Neural progenitor cell (in vitro differentiated cells): Measurements from ENCODE around the gene CIB2. TPM values are rescaled to one million over a fixed set of nuclear protein-coding genes. Genes with fewer than 3 reads are reported as not detected.
A peak's percentile ranks its signal among the peaks of the same experiment; 100 is the strongest.

Source experiments
- DNase-seq: peaks from one replicate; pipeline ENCODE4 v3.0.0-alpha.2; 2016; ENCODE audit warnings: low spot score
- H2AFZ ChIP-seq: fragments of 200-600 bp; sonication (generic); replicated peaks from 2 replicates; pipeline ENCODE4 v1.6.1; 2016; ENCODE audit warnings: antibody characterized with exemption
- H3F3A ChIP-seq: fragments of 200-600 bp; sonication (generic); 2 replicates; pipeline ENCODE4 v1.6.1; 2016; ENCODE audit warnings: antibody characterized with exemption, low read depth
- H3K27ac ChIP-seq: fragments of 200-600 bp; sonication (generic); 2 replicates; pipeline ENCODE4 v1.5.1; 2016; ENCODE audit warnings: mild to moderate bottlenecking
- H3K27me3 ChIP-seq: fragments of 200-600 bp; sonication (generic); 2 replicates; pipeline ENCODE4 v1.6.1; 2016; ENCODE audit warnings: mild to moderate bottlenecking, moderate library complexity
- H3K36me3 ChIP-seq: fragments of 200-600 bp; sonication (generic); 2 replicates; pipeline ENCODE4 v1.5.1; 2016
- H3K4me1 ChIP-seq: fragments of 200-600 bp; sonication (generic); 2 replicates; pipeline ENCODE4 v1.6.1; 2016; ENCODE audit warnings: mixed run types
- H3K4me2 ChIP-seq: fragments of 200-600 bp; sonication (generic); 2 replicates; pipeline ENCODE4 v1.6.1; 2016
- H3K4me3 ChIP-seq: fragments of 200-600 bp; sonication (generic); 2 replicates; pipeline ENCODE4 v1.5.1; 2016
- H3K79me2 ChIP-seq: fragments of 200-600 bp; sonication (generic); 2 replicates; pipeline ENCODE4 v1.6.1; 2016; ENCODE audit warnings: low read depth
- H3K9ac ChIP-seq: fragments of 200-600 bp; sonication (generic); 2 replicates; pipeline ENCODE4 v1.6.1; 2016
- H3K9me3 ChIP-seq: fragments of 200-600 bp; sonication (generic); 2 replicates; pipeline ENCODE4 v1.5.1; 2016; ENCODE audit warnings: low read depth
- H4K20me1 ChIP-seq: fragments of 200-600 bp; sonication (generic); 2 replicates; pipeline ENCODE4 v1.6.1; 2016; ENCODE audit warnings: low read depth
- H3K27ac Mint-ChIP-seq: 3 replicates; pipeline ENCODE4 v1.8.0; 2021; ENCODE audit warnings: mixed read lengths
- H3K27me3 Mint-ChIP-seq: 2 replicates; pipeline ENCODE4 v1.8.0; 2022; ENCODE audit warnings: low read depth, mild to moderate bottlenecking, inconsistent platforms, moderate library complexity, mixed read lengths; ENCODE audit not compliant: insufficient read depth
- H3K36me3 Mint-ChIP-seq: 3 replicates; pipeline ENCODE4 v1.8.0; 2021; ENCODE audit warnings: mixed read lengths
- H3K4me1 Mint-ChIP-seq: 3 replicates; pipeline ENCODE4 v1.8.0; 2021; ENCODE audit warnings: mixed read lengths
- H3K4me3 Mint-ChIP-seq: 3 replicates; pipeline ENCODE4 v1.8.0; 2021; ENCODE audit warnings: mild to moderate bottlenecking, moderate library complexity, mixed read lengths
- H3K9me3 Mint-ChIP-seq: 3 replicates; pipeline ENCODE4 v1.8.0; 2020; ENCODE audit warnings: mixed read lengths
- CTCF ChIP-seq: fragments of 200-600 bp; sonication (generic); IDR thresholded peaks from 2 replicates; pipeline ENCODE4 v1.5.1; 2017; ENCODE audit warnings: antibody characterized with exemption, mild to moderate bottlenecking
- EZH2 ChIP-seq: fragments of 200-600 bp; sonication (generic); IDR thresholded peaks from 2 replicates; pipeline ENCODE4 v1.6.1; 2017; ENCODE audit warnings: antibody characterized with exemption, mild to moderate bottlenecking, moderate library complexity
- EZH2phosphoT487 ChIP-seq: fragments of 200-600 bp; sonication (generic); IDR thresholded peaks from 2 replicates; pipeline ENCODE4 v1.6.1; 2017; ENCODE audit warnings: antibody characterized with exemption
- total RNA-seq: library from RNA; depleted of rRNA; stranded (reverse); fragments of >200 nt; gene quantifications from 2 replicates; pipeline ENCODE4 v1.2.3, GENCODE V29; 2015; ENCODE audit warnings: low replicate concordance

Gene CIB2
- total RNA-seq, 1 donor from 2014 or later = 40.6 TPM

GRCh38 chr15:78177447-78177873 is 46.2 kb upstream of the CIB2 start:
- Histone ChIP-seq H3F3A (no peaks in the 10 kb centered on the region), H4K20me1 (no peaks in the 10 kb centered on the region), H2AFZ (no peak overlapping the region), H3K36me3 (no peaks in the 10 kb centered on the region), H3K4me1 (no peaks in the 10 kb centered on the region), H3K27ac (no peak overlapping the region), H3K27me3 (no peaks in the 10 kb centered on the region), H3K79me2 (no peaks in the 10 kb centered on the region), H3K4me2 (no peak overlapping the region), H3K4me3 (no peak overlapping the region), H3K9ac (no peak overlapping the region), H3K9me3 (no peaks in the 10 kb centered on the region)
- peak; percentile 82 for TF ChIP-seq CTCF
- TF ChIP-seq EZH2 = no peak
- TF ChIP-seq EZH2phosphoT487 = no peak
- Mint-ChIP-seq H3K4me1 (no peaks in the 10 kb centered on the region), H3K9me3 (no peaks in the 10 kb centered on the region), H3K27ac (no peak overlapping the region), H3K4me3 (no peak overlapping the region), H3K27me3 (peaks cover 2% of the 10 kb centered on the region), H3K36me3 (peaks cover 2% of the 10 kb centered on the region)
- DNase-seq = peak; percentile 84

GRCh38 chr15:78175330-78175729 is 44.1 kb upstream of the CIB2 start:
- Mint-ChIP-seq H3K4me3 (no peak overlapping the region), H3K27ac (no peak overlapping the region), H3K4me1 (no peaks in the 10 kb centered on the region), H3K36me3 (peaks cover 7% of the 10 kb centered on the region), H3K27me3 (no peaks in the 10 kb centered on the region), H3K9me3 (no peaks in the 10 kb centered on the region)
- Histone ChIP-seq H3K4me3 (no peak overlapping the region), H4K20me1 (no peaks in the 10 kb centered on the region), H2AFZ (no peak overlapping the region), H3K27me3 (no peaks in the 10 kb centered on the region), H3K4me1 (no peaks in the 10 kb centered on the region), H3K36me3 (no peaks in the 10 kb centered on the region), H3F3A (no peaks in the 10 kb centered on the region), H3K27ac (no peak overlapping the region), H3K79me2 (no peaks in the 10 kb centered on the region), H3K9ac (no peak overlapping the region), H3K4me2 (no peak overlapping the region), H3K9me3 (no peaks in the 10 kb centered on the region)
- DNase-seq = no peak
- TF ChIP-seq CTCF (no peak), EZH2phosphoT487 (no peak), EZH2 (no peak)

GRCh38 chr15:78174401-78174800 is 43.2 kb upstream of the CIB2 start:
- Mint-ChIP-seq H3K27me3 (no peaks in the 10 kb centered on the region), H3K4me3 (no peak overlapping the region), H3K4me1 (no peaks in the 10 kb centered on the region), H3K9me3 (no peaks in the 10 kb centered on the region), H3K36me3 (peaks cover 9% of the 10 kb centered on the region), H3K27ac (no peak overlapping the region)
- no peaks in the 10 kb centered on the region for H3K9me3 ChIP-seq
- TF ChIP-seq EZH2 (no peak), EZH2phosphoT487 (no peak), CTCF (no peak)
- H3K36me3 ChIP-seq = no peaks in the 10 kb centered on the region
- no peaks in the 10 kb centered on the region for H3F3A ChIP-seq
- no peaks in the 10 kb centered on the region for H3K27me3 ChIP-seq
- no peaks in the 10 kb centered on the region for H4K20me1 ChIP-seq
- no peak overlapping the region for H3K4me2 ChIP-seq
- no peak overlapping the region for H3K27ac ChIP-seq
- DNase-seq = no peak
- no peak overlapping the region for H2AFZ ChIP-seq
- H3K9ac ChIP-seq = no peak overlapping the region
- no peak overlapping the region for H3K4me3 ChIP-seq
- H3K79me2 ChIP-seq = no peaks in the 10 kb centered on the region
- no peaks in the 10 kb centered on the region for H3K4me1 ChIP-seq
